ENCODE measurements around the gene TYRO3. TPM values are rescaled to one million over a fixed set of nuclear protein-coding genes. Genes with fewer than 3 reads are reported as not detected.

Gene TYRO3
- total and polyA plus RNA-seq, 2 donors (not counting 1 experiment from before 2014, with no cell fraction given), result 0.05 TPM; not detected in 1

GRCh38 chr15:41572866-41573265 lies 13.9 kb downstream of the TYRO3 start:
- DNase-seq, result no peak
- no peak for ATAC-seq (ENCODE audit: low read depth)
- WGBS (ENCODE audit: insufficient coverage), result 94% methylated on average over 8 of the region's 8 CpGs
- no peak overlapping the region for H3K4me3 Mint-ChIP-seq
- Histone ChIP-seq H3K79me2 (ENCODE audit: control insufficient read depth, insufficient read depth, low read length) (no peaks in the 10 kb centered on the region), H3K9ac (ENCODE audit: low read length) (no peak overlapping the region), H3K9me3 (ENCODE audit: control extremely low read depth in 1 of 3, control insufficient read depth in 2 of 3, insufficient read depth in 1 of 3, low read length in 2 of 3) (no peaks in the 10 kb centered on the region), H3K4me3 (ENCODE audit: control extremely low read depth in 1 of 5, extremely low read depth in 1 of 5, insufficient read depth in 1 of 5, low read depth in 2 of 5, low read length in 4 of 5) (no peak overlapping the region), H3K36me3 (replicated peaks in 1 of 2; ENCODE audit: control extremely low read depth in 1 of 2, control insufficient read depth in 1 of 2, extremely low read depth in 1 of 2, insufficient read depth in 2 of 2, low read length in 1 of 2) (no peaks in the 10 kb centered on the region), H3K4me2 (replicated peaks; ENCODE audit: low read depth, low read length, poor library complexity, severe bottlenecking) (no peak overlapping the region), H3K4me1 (ENCODE audit: control insufficient read depth in 2 of 2, insufficient read depth in 2 of 2, low read length in 2 of 2) (no peaks in the 10 kb centered on the region), H2AFZ (ENCODE audit: insufficient read depth, low read depth, low read length, poor library complexity, severe bottlenecking) (no peak overlapping the region), H3K27me3 (replicated peaks in 1 of 4; ENCODE audit: control extremely low read depth in 1 of 4, control insufficient read depth in 3 of 4, insufficient read depth in 4 of 4, low read length in 3 of 4) (no peaks in the 10 kb centered on the region), H4K20me1 (ENCODE audit: control insufficient read depth, insufficient read depth, low read length, poor library complexity, severe bottlenecking) (no peaks in the 10 kb centered on the region), H3K27ac (ENCODE audit: low read length in 2 of 2) (no peak overlapping the region)
- ChIA-PET POLR2A (no interaction called here), CTCF (interaction anchor here (1.0 kb wide), 1 partner anchor 106 kb away, joined by 4 read pairs; no protein-coding TSS in a partner anchor)
- TF ChIP-seq, protein P1, sequence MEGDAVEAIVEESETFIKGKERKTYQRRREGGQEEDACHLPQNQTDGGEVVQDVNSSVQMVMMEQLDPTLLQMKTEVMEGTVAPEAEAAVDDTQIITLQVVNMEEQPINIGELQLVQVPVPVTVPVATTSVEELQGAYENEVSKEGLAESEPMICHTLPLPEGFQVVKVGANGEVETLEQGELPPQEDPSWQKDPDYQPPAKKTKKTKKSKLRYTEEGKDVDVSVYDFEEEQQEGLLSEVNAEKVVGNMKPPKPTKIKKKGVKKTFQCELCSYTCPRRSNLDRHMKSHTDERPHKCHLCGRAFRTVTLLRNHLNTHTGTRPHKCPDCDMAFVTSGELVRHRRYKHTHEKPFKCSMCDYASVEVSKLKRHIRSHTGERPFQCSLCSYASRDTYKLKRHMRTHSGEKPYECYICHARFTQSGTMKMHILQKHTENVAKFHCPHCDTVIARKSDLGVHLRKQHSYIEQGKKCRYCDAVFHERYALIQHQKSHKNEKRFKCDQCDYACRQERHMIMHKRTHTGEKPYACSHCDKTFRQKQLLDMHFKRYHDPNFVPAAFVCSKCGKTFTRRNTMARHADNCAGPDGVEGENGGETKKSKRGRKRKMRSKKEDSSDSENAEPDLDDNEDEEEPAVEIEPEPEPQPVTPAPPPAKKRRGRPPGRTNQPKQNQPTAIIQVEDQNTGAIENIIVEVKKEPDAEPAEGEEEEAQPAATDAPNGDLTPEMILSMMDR (IDR thresholded peaks at IDR 0.05), result no peak
- TF ChIP-seq EZH2 (IDR thresholded peaks at IDR 0.05; ENCODE audit: borderline replicate concordance, insufficient read depth, low read depth, low read length, poor library complexity, severe bottlenecking), result no peak
- H3K27ac Mint-ChIP-seq, result no peak overlapping the region
- peaks cover 18% of the 10 kb centered on the region for H3K27me3 Mint-ChIP-seq
- H3K4me1 Mint-ChIP-seq, result no peaks in the 10 kb centered on the region
- intact Hi-C loops (cut with micrococcal nuclease), result no loop called here
- H3K9me3 Mint-ChIP-seq (ENCODE audit: insufficient read depth), result no peaks in the 10 kb centered on the region

DNA sequence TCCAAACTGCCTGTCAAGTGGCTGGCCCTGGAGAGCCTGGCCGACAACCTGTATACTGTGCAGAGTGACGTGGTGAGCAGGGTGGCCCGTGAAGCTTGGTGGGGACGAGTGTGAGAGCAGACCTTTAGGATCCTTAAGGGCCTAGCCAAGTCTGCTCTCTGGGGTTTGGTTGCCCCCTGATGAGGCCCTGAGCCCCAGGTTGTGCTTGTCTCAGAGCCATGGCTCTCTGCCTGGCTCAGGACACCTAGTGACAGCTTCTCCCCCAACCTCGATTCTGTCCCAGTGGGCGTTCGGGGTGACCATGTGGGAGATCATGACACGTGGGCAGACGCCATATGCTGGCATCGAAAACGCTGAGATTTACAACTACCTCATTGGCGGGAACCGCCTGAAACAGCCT lies 14.4 kb downstream of the TYRO3 start:
- DNase-seq (no peak), ATAC-seq (ENCODE audit: low read depth) (no peak)
- no peaks in the 10 kb centered on the region for H3K9me3 Mint-ChIP-seq (ENCODE audit: insufficient read depth)
- Histone ChIP-seq H3K9ac (ENCODE audit: low read length) (no peak overlapping the region), H3K36me3 (replicated peaks in 1 of 2; ENCODE audit: control extremely low read depth in 1 of 2, control insufficient read depth in 1 of 2, extremely low read depth in 1 of 2, insufficient read depth in 2 of 2, low read length in 1 of 2) (no peaks in the 10 kb centered on the region), H3K27me3 (replicated peaks in 1 of 4; ENCODE audit: control extremely low read depth in 1 of 4, control insufficient read depth in 3 of 4, insufficient read depth in 4 of 4, low read length in 3 of 4) (no peaks in the 10 kb centered on the region), H3K79me2 (ENCODE audit: control insufficient read depth, insufficient read depth, low read length) (no peaks in the 10 kb centered on the region), H4K20me1 (ENCODE audit: control insufficient read depth, insufficient read depth, low read length, poor library complexity, severe bottlenecking) (no peaks in the 10 kb centered on the region), H2AFZ (ENCODE audit: insufficient read depth, low read depth, low read length, poor library complexity, severe bottlenecking) (no peak overlapping the region), H3K4me2 (replicated peaks; ENCODE audit: low read depth, low read length, poor library complexity, severe bottlenecking) (no peak overlapping the region), H3K9me3 (ENCODE audit: control extremely low read depth in 1 of 3, control insufficient read depth in 2 of 3, insufficient read depth in 1 of 3, low read length in 2 of 3) (no peaks in the 10 kb centered on the region), H3K4me1 (ENCODE audit: control insufficient read depth in 2 of 2, insufficient read depth in 2 of 2, low read length in 2 of 2) (no peaks in the 10 kb centered on the region), H3K4me3 (ENCODE audit: control extremely low read depth in 1 of 5, extremely low read depth in 1 of 5, insufficient read depth in 1 of 5, low read depth in 2 of 5, low read length in 4 of 5) (no peak overlapping the region), H3K27ac (ENCODE audit: low read length in 2 of 2) (no peak overlapping the region)
- peaks cover 18% of the 10 kb centered on the region for H3K27me3 Mint-ChIP-seq
- H3K4me3 Mint-ChIP-seq, result no peak overlapping the region
- TF ChIP-seq EZH2 (IDR thresholded peaks at IDR 0.05; ENCODE audit: borderline replicate concordance, insufficient read depth, low read depth, low read length, poor library complexity, severe bottlenecking), result no peak
- TF ChIP-seq, protein P1 (IDR thresholded peaks at IDR 0.05), result no peak
- 92% methylated on average over 11 of the region's 13 CpGs for WGBS (ENCODE audit: insufficient coverage)
- ChIA-PET CTCF (no interaction called here), POLR2A (no interaction called here)
- intact Hi-C loops (cut with micrococcal nuclease), result no loop called here
- H3K27ac Mint-ChIP-seq, result no peak overlapping the region
- H3K4me1 Mint-ChIP-seq, result no peaks in the 10 kb centered on the region
